Measurements from ENCODE around the gene PXK.
"Not testable (repeated sequence)": the region's sequence is repeated elsewhere in the genome, so short reads cannot be mapped to it uniquely, and the experiment has no call there.

PXK gene

DNA sequence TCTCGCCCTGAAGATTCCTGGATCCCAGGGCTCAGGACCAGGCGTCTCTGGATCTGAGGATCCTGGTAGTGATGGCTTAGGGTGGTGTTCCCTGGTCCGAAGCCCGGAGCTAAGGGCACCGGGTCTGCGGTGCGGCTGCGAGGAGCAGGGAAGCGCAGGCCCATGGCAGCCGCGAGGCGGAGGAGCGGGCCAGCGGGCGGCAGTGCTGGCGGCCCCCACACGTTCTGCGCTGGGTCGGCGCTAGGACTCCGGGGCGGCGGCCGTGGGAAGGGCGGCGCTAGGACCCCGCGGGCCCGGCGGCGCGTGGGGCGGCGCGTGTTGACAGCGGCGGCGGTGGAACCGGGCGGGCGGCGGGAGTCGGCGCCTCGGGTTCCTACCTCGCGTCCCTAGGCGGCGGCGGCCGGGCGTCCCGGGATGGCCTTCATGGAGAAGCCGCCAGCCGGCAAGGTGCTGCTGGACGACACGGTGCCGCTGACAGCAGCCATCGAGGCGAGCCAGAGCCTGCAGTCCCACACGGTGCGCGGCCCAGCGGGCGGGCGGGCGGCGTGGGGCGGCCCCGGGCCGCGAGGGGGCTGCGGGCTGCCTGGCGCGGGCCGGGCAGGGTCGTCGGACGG lies at the start of gene PXK:
PXK (plus strand) TSS at position 318 of the 614 bp plus-strand sequence; CDS start at position 415, 97 bp downstream.
- peak; percentile 88 to 92 for DNase-seq
- peak; percentile 36 for TF ChIP-seq POLR2A (IDR thresholded peaks at IDR 0.05; ENCODE audit: low read length)
- no peak for TF ChIP-seq GATA1 (IDR thresholded peaks at IDR 0.05; ENCODE audit: low read depth, low read length)

GRCh38 chr3:58285334-58285733 lies 47.4 kb upstream of the PXK start:
- DNase-seq = no peak
- TF ChIP-seq POLR2A (IDR thresholded peaks at IDR 0.05; ENCODE audit: low read length) (no peak), GATA1 (IDR thresholded peaks at IDR 0.05; ENCODE audit: low read depth, low read length) (no peak)

- TF ChIP-seq POLR2A (IDR thresholded peaks at IDR 0.05; ENCODE audit: low read length) (no peak), GATA1 (IDR thresholded peaks at IDR 0.05; ENCODE audit: low read depth, low read length) (no peak)
- DNase-seq = no peak
These were observed 45.3 kb upstream of the PXK start for GRCh38 chr3:58287354-58287753.

GRCh38 chr3:58288011-58288728 lies 44.5 kb upstream of the PXK start:
- TF ChIP-seq POLR2A (IDR thresholded peaks at IDR 0.05; ENCODE audit: low read length) (no peak), GATA1 (IDR thresholded peaks at IDR 0.05; ENCODE audit: low read depth, low read length) (no peak)
- no peak for DNase-seq

DNA sequence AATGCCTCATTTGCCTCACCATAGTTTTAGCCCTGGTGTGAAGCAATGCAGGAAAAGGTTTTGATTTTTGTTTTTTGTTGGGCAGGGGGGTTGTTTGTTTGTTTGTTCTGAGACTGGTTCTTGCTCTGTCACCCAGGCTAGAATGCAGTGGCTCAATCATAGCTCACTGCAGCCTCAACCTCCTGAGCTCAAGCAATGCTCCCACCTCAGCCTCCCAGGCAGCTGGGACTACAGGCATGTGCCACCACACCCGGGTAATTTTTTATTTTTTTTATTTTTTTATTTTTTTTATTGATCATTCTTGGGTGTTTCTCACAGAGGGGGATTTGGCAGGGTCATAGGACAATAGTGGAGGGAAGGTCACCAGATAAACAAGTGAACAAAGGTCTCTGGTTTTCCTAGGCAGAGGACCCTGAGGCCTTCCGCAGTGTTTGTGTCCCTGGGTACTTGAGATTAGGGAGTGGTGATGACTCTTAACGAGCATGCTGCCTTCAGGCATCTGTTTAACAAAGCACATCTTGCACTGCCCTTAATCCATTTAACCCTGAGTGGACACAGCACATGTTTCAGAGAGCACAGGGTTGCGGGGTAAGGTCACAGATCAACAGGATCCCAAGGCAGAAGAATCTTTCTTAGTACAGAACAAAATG lies 43.6 kb upstream of the PXK start:
- not testable (repeated sequence) for DNase-seq

DNA sequence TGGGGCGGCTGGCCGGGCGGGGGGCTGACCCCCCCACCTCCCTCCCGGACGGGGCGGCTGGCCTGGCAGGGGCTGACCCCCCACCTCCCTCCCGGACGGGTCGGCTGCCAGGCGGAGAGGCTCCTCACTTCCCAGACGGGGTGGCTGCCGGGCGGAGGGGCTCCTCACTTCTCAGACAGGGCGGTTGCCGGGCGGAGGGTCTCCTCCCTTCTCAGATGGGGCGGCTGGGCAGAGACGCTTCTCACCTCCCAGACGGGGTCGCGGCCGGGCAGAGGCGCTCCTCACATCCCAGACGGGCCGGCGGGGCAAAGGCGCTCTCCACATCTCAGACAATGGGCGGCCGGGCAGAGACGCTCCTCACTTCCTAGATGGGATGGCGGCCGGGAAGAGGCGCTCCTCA lies 42.2 kb upstream of the PXK start:
- DNase-seq = not testable (repeated sequence)

DNA sequence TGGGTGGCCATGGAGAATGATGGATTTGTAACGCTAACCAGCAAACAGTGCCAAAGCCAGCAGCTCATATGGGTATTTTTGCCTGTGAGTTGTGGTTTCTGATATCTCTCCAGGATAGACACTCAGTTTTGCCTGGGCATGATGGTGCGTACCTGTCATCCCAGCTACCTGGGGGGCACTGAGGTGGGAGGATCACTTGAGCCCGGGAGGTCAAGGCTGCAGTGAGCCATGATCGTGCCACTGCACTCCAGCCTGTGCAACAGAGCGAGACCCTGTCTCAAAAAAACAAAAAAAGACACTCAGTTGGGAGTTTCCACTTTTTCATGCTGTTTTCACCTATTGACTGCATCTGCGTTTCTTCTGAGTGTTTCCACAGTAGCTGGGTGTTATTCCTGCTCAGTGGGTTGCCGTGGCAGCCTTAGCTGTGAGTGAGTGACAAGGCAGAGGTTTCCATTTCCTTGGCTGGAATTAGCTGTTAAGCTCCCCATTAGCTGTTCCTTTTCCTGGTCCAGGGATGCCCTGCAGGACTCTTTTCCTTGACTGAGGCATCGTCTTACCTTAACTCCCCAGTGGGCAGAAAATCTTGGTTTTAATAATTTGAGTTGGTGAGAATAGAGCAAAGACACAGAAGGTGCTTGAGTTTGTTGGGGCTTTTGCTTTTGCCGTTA lies 40.9 kb upstream of the PXK start:
- no peak for DNase-seq
- TF ChIP-seq GATA1 (IDR thresholded peaks at IDR 0.05; ENCODE audit: low read depth, low read length) (no peak), POLR2A (IDR thresholded peaks at IDR 0.05; ENCODE audit: low read length) (no peak)

DNA sequence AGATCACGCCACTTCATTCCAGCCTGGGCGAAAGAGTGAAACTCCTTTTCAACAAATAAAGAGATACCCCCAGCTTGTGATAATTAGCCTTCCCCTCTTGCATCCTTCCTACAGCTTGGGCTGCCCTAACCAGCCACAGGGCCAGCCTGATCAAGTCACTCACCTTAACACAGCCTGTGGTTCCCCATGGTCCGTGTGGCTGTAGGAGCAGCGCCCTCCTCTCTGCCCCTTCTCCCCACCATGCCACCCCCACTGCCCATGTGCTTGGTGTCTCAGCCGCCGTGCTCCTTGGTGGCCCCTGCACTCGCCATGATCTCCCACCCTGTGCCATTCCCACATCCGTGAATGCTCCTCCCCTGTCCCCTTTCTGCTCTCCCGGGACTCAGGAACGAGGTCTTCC lies 39.8 kb upstream of the PXK start:
- DNase-seq = no peak
- no peak for TF ChIP-seq POLR2A (IDR thresholded peaks at IDR 0.05; ENCODE audit: low read length)
- TF ChIP-seq GATA1 (IDR thresholded peaks at IDR 0.05; ENCODE audit: low read depth, low read length) = no peak

- no peak for DNase-seq
- TF ChIP-seq GATA1 (IDR thresholded peaks at IDR 0.05; ENCODE audit: low read depth, low read length) = no peak
- no peak for TF ChIP-seq POLR2A (IDR thresholded peaks at IDR 0.05; ENCODE audit: low read length)
These were observed 39.2 kb upstream of the PXK start for GRCh38 chr3:58293516-58293915.

- TF ChIP-seq GATA1 (IDR thresholded peaks at IDR 0.05; ENCODE audit: low read depth, low read length) (no peak), POLR2A (IDR thresholded peaks at IDR 0.05; ENCODE audit: low read length) (no peak)
- DNase-seq = no peak
These were observed 36.4 kb upstream of the PXK start for GRCh38 chr3:58296269-58296668.

DNA sequence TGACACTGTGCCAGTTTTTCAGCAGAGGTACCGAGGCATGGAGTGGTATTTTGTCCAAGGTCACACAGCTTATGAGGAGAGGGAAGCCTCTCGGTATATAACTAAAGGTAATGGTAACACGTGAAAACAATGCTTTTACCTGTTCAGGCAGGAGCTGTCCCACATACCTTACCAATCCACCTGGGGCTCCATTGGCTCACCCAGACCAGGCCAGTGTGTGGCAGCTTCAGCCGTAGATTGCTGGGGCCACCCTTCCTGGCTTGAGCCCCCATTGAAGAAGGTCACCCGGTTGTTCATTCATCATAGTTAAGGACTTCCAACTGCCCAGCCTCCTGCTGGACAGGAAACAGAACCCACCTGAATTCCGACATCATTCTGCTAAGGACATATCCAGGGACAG lies 35.8 kb upstream of the PXK start:
- TF ChIP-seq GATA1 (IDR thresholded peaks at IDR 0.05; ENCODE audit: low read depth, low read length) = no peak
- TF ChIP-seq POLR2A (IDR thresholded peaks at IDR 0.05; ENCODE audit: low read length) = no peak
- DNase-seq = no peak

- no peak for DNase-seq
- no peak for TF ChIP-seq POLR2A (IDR thresholded peaks at IDR 0.05; ENCODE audit: low read length)
- TF ChIP-seq GATA1 (IDR thresholded peaks at IDR 0.05; ENCODE audit: low read depth, low read length) = no peak
These were observed 34.5 kb upstream of the PXK start for GRCh38 chr3:58298190-58298589.

DNA sequence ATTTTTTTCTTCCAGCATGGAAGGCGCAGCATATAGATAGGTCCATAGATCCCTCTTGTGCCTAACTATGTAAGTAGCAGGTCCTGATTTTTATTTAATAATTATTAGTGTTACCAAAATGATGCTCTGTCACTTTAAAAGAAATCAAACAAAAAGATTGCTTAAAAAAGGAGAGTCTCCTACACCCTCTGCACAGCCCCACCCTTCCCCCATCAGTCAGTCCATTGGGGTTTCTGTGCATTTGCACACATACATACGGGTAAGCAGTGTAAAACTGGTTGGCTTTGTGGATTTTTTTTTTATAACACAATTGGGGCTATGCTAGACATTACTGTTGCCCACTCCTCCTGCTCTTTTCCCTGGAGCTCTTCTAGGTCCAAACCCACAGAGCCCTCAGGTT lies 33.6 kb upstream of the PXK start:
- TF ChIP-seq POLR2A (IDR thresholded peaks at IDR 0.05; ENCODE audit: low read length) = no peak
- TF ChIP-seq GATA1 (IDR thresholded peaks at IDR 0.05; ENCODE audit: low read depth, low read length) = no peak
- no peak for DNase-seq

DNA sequence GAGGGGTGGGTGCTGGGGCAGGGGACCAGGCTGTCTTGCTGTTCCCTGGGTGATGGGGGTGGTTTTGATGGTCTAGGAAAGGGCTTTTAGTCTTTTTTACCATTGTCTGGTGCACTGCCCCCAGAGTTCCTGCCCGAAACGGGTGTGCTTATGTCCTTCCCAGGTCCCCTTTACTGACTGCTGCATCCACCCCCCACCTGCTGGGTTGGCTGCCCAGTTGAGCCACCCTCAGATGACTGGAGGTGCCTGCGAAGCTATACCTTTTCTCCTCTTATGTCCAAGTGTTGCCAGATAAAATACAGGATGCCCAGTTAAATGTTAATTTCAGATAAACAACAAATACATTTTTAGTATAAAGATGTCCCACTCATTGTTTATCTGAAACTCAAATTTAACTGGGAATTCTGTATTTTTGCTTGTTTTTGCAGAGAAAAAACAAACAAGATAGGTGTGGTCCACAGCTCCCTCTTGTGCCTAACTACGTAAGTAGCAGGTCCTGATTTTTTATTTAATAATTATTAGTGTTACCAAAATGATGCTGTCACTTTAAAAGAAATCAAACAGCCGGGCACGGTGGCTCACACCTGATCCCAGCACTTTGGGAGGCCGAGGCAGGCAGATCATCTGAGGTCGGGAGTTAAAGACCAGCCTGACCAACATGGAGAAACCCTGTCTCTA lies 32.7 kb upstream of the PXK start:
- no peak for TF ChIP-seq POLR2A (IDR thresholded peaks at IDR 0.05; ENCODE audit: low read length)
- TF ChIP-seq GATA1 (IDR thresholded peaks at IDR 0.05; ENCODE audit: low read depth, low read length) = no peak
- peak; percentile 33 to 48 for DNase-seq

Measured in erythroblast (primary cell).